Measurements from ENCODE around the gene CLCNKB. TPM values are rescaled to one million over a fixed set of nuclear protein-coding genes. Genes with fewer than 3 reads are reported as not detected.

The CLCNKB gene
- total RNA-seq, 1 donor from 2014 or later = not detected

GRCh38 chr1:16012590-16013219 is 30.9 kb upstream of the CLCNKB start:
- no peak for TF ChIP-seq CTCF (IDR thresholded peaks at IDR 0.05; ENCODE audit: partially characterized antibody, unreplicated experiment)
- Mint-ChIP-seq H3K9me3 (ENCODE audit: unreplicated experiment) (peaks cover 7% of the 10 kb centered on the region), H3K27me3 (ENCODE audit: unreplicated experiment) (peaks cover 5% of the 10 kb centered on the region), H3K4me1 (ENCODE audit: low read depth, unreplicated experiment) (peaks cover 1% of the 10 kb centered on the region), H3K36me3 (ENCODE audit: unreplicated experiment) (no peaks in the 10 kb centered on the region), H3K27ac (ENCODE audit: unreplicated experiment) (no peak overlapping the region), H3K4me3 (ENCODE audit: unreplicated experiment) (no peak overlapping the region)
- DNase-seq = no peak

DNA sequence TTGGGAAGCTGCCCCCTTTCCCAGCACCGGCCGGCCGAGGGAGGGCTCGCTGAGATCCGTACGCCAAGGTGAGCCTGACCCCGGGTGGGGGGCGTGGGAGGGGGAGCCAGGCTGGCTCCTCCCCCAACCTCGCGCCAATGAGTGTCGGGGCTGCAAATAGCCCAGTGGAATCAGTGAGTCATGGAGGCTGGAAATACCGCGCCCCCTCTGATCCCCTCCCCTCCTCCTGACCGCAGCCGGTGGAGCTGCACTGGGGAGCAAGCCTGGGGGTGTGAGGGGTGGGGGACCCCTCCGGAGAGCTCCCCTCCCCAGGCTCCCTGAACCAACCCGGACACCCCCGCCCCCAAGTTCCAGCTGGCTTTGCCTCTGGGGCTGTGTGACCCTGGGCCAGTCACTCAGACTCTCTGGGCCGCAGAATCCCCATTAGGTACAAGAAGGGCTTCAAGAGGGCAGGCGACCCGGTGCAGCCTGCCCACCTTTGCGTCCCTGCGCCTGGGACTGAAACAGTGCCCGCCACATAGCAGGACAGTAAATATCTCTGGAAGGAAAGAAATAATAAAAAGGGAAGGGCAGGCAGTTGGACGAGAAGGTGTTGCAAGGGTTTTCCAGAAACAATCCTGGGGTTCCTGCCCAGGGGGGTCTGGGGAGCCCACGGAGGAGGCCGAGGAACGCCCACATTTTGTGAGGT is 30.2 kb upstream of the CLCNKB start:
- peaks cover 11% of the 10 kb centered on the region for H3K9me3 Mint-ChIP-seq (ENCODE audit: unreplicated experiment)
- TF ChIP-seq CTCF (IDR thresholded peaks at IDR 0.05; ENCODE audit: partially characterized antibody, unreplicated experiment) = no peak
- no peaks in the 10 kb centered on the region for H3K36me3 Mint-ChIP-seq (ENCODE audit: unreplicated experiment)
- DNase-seq = no peak
- no peak overlapping the region for H3K27ac Mint-ChIP-seq (ENCODE audit: unreplicated experiment)
- peaks cover 7% of the 10 kb centered on the region for H3K27me3 Mint-ChIP-seq (ENCODE audit: unreplicated experiment)
- peaks cover 5% of the 10 kb centered on the region for H3K4me1 Mint-ChIP-seq (ENCODE audit: low read depth, unreplicated experiment)
- H3K4me3 Mint-ChIP-seq (ENCODE audit: unreplicated experiment) = no peak overlapping the region

DNA sequence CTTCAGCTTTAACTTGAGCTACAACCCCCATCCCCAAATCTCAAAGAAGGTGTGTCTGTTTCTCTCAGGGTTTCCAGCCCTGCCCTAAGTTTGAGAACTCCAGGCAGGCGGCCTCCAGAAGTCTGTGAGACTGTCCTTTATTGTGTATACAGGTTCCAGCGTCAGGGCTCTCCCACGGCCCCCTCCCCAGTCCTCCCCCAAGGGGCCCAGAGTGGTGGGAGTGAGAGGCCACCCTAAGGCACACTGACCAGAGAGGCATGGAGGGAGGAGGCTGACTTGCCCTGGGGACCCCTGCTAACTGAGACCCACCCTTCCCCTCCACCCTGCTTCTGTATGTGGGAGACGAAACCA is 29.7 kb upstream of the CLCNKB start:
- DNase-seq = no peak
- Mint-ChIP-seq H3K4me3 (ENCODE audit: unreplicated experiment) (no peak overlapping the region), H3K27ac (ENCODE audit: unreplicated experiment) (no peak overlapping the region), H3K27me3 (ENCODE audit: unreplicated experiment) (peaks cover 4% of the 10 kb centered on the region), H3K4me1 (ENCODE audit: low read depth, unreplicated experiment) (peaks cover 9% of the 10 kb centered on the region), H3K9me3 (ENCODE audit: unreplicated experiment) (peaks cover 11% of the 10 kb centered on the region), H3K36me3 (ENCODE audit: unreplicated experiment) (no peaks in the 10 kb centered on the region)
- TF ChIP-seq CTCF (IDR thresholded peaks at IDR 0.05; ENCODE audit: partially characterized antibody, unreplicated experiment) = no peak

- DNase-seq = no peak
- no peaks in the 10 kb centered on the region for H3K36me3 Mint-ChIP-seq (ENCODE audit: unreplicated experiment)
- peaks cover 15% of the 10 kb centered on the region for H3K4me1 Mint-ChIP-seq (ENCODE audit: low read depth, unreplicated experiment)
- H3K9me3 Mint-ChIP-seq (ENCODE audit: unreplicated experiment) = peaks cover 8% of the 10 kb centered on the region
- H3K27me3 Mint-ChIP-seq (ENCODE audit: unreplicated experiment) = peaks cover 4% of the 10 kb centered on the region
- H3K27ac Mint-ChIP-seq (ENCODE audit: unreplicated experiment) = no peak overlapping the region
- TF ChIP-seq CTCF (IDR thresholded peaks at IDR 0.05; ENCODE audit: partially characterized antibody, unreplicated experiment) = no peak
- H3K4me3 Mint-ChIP-seq (ENCODE audit: unreplicated experiment) = peak overlapping the region; percentile 65
Observed at GRCh38 chr1:16014509-16015482, 28.8 kb upstream of the CLCNKB start.
